GM12873 (cell line): ENCODE measurements around the gene RNF112.

Experiments
- TF ChIP-seq, protein P1 (sequence below): IDR thresholded peaks from 2 replicates; pipeline ENCODE4 v1.5.1; 2012; ENCODE audit warnings: low read depth, mild to moderate bottlenecking, moderate library complexity, low read length, control low read depth; ENCODE audit not compliant: insufficient read depth; ENCODE audit errors: missing control alignments

RNF112 gene

DNA sequence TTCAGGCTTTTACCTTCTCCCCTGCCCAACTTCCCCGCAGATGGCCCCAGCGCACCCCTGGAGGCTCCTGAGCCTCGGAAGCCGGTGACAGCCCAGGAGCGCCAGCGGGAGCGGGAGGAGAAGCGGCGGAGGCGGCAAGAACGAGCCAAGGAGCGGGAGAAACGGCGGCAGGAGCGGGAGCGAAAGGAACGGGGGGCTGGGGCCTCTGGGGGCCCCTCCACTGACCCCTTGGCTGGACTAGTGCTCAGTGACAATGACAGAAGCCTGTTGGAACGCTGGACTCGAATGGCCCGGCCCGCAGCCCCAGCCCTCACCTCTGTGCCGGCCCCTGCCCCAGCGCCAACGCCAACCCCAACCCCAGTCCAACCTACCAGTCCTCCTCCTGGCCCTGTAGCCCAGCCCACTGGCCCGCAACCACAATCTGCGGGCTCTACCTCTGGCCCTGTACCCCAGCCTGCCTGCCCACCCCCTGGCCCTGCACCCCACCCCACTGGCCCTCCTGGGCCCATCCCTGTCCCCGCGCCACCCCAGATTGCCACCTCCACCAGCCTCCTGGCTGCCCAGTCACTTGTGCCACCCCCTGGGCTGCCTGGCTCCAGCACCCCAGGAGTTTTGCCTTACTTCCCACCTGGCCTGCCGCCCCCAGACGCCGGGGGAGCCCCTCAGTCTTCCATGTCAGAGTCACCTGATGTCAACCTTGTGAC lies 29.1 kb upstream of the RNF112 start:
- TF ChIP-seq, protein P1, sequence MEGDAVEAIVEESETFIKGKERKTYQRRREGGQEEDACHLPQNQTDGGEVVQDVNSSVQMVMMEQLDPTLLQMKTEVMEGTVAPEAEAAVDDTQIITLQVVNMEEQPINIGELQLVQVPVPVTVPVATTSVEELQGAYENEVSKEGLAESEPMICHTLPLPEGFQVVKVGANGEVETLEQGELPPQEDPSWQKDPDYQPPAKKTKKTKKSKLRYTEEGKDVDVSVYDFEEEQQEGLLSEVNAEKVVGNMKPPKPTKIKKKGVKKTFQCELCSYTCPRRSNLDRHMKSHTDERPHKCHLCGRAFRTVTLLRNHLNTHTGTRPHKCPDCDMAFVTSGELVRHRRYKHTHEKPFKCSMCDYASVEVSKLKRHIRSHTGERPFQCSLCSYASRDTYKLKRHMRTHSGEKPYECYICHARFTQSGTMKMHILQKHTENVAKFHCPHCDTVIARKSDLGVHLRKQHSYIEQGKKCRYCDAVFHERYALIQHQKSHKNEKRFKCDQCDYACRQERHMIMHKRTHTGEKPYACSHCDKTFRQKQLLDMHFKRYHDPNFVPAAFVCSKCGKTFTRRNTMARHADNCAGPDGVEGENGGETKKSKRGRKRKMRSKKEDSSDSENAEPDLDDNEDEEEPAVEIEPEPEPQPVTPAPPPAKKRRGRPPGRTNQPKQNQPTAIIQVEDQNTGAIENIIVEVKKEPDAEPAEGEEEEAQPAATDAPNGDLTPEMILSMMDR: no peak

DNA sequence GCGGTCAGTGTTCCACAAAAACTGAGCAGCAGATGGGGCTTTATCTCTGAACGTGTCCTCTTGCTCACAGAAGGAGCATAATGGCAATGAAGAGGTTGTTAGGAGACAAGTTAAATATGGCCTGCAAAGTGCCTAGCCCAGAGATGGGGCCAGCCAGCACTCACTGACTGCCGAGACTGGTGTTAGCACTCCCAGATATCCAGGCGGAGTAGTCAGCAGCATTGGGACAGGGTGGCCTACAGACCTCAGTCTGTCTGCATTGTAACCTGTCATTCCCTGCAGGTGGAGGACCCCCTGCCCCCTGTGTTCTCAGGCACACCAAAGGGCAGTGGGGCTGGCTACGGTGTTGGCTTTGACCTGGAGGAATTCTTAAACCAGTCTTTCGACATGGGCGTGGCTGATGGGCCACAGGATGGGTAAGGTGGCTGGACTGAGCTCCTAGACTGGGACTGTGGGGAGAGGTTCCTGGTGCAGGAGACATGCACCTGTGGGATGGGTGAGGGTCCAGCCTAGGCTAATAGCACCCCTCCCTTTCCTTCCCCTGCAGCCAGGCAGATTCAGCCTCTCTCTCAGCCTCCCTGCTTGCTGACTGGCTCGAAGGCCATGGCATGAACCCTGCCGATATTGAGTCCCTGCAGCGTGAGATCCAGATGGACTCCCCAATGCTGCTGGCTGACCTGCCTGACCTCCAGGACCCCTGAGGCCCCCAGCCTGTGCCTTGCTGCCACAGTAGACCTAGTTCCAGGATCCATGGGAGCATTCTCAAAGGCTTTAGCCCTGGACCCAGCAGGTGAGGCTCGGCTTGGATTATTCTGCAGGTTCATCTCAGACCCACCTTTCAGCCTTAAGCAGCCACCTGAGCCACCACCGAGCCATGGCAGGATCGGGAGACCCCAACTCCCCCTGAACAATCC lies 28.2 kb upstream of the RNF112 start:
- TF ChIP-seq, protein P1: no peak

DNA sequence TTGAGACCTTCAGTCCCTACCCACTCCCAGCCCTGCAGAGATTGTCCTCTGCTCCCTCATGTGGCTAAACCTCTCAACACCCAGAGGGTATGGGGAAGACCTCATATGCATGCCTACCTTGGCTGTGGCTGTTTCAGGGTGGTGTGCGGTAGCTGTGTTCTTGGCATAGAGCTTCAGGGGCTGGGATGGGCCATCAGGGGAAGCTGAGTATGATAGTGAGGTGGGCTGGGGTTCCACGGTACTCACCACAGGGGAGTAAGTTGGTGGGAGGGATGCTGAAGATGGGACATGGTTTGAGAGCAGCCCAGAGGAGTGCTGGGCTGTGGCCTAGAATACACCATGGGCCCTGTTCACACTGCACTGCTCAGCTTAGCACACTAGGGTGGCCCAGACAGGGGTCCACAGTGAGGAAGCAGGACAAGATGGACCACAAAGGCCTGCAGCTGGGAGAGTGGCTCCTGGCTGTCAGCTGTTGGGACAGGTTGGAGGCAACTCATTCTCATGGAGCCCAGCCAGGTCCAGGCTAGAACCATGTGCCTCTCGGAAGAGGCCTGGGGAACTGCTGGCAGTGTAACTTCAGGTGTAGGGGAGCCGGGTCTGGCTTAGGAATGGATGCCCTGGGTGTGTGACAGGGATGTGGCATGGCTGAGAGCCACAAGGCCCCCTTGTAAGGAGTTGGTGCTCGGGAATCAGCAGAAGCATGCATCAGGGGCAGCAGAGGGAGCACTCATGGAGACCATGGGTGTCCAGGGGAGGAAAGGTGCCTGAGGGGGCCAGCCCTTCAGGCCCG lies 27.2 kb upstream of the RNF112 start:
- TF ChIP-seq, protein P1: no peak

DNA sequence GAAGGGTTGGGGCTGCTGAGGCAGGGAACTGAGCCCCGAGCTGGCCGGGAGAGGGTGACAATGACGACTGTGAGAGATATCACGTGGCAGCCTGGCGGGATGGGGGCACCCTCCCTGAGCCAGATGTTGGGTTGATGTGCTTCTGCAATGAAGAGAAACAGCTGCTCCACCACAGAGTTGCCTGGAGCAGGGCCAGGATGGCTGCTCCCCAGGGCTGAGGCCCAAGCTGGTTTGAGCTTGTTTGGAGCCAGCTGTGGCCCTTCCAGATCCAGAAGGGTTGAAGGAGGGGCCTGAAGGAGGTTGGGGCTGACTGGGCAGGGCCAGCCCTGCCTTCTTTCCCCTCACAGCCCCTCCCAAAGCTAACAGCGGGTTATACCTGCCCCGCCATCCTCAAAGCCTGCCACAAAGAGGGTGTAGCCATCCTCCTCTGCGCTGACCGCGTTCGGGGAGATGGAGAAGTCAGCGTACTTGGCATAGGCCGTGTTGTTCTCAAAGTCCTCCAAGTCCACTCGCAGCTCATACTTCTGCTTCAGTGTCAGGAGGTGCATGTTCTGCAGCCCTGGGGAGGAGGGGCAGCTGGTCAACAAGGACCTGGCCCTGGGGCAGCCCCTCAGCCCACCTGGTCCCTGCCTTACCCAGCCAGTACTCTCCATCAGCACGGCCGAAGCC lies 26.2 kb upstream of the RNF112 start:
- TF ChIP-seq, protein P1: no peak

DNA sequence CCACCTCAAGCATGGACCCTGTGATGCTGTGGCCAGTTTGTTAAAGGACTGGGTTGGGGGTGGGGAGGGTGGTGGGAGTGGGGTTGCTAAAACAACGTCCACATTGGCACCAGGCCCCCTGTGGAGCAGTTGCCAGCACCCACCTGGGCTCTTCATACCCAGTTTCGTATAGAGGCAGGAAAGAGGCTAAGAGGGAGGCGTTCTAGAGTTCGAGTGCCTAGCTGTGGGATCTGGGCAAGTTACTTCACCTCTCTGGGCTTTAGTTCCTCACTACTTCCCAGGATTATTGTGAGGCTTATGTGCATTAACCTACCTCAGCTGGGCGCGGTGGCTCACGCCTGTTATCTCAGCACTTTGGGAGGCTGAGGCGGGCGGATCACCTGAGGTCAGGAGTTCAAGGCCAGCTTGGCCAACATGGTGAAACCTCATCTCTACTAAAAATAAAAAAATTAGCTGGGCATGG lies 25.5 kb upstream of the RNF112 start:
- TF ChIP-seq, protein P1: no peak

DNA sequence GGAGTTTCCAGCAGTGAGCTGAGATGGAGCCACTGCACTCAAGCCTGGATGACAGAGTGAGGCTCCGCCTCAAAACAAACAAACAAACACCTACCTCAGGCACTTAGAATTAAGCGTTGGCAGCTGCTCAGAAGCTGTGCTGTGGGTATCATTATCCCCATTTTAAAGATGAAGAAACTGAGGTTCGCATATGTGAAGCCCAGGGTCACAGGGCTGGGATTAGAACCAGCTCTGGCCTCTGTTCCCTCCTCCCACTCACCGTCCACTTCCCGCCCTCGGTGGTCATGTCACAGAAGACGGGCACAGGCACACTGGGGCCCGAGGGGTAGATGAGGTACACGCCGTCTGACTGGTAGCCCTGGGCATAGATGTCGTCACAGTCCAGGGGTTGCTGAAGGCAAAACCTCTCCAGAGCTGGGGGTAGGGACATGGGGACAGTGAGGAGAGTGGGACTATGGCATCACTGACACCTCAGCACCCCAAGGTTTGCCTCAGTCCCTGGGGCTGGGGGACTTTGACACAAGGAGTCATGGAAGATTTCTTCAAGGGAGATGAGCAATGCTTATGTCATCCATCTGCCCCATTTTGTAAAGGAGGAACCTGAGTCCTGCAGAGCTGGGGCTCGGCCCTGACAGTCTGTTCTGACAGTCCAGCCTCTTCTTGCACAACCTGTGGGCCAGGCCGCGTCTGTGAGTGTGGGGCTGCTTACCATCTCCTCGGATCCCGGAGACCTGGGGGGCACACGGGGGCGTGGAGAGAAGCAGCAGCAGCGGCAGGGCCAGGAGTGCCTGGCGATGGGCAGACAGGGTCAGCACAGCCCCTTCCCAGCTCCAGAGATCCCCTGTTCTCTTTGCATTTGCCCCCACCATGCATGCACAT lies 24.7 kb upstream of the RNF112 start:
- TF ChIP-seq, protein P1: no peak
